Measurements from ENCODE around the gene PHLDB2.

Gene PHLDB2

GRCh38 chr3:111848283-111848682, 10.8 kb upstream of the PHLDB2 start:
- TF ChIP-seq POLR2AphosphoS5 (IDR thresholded peaks at IDR 0.05; ENCODE audit: low read depth, low read length) (no peak), SIN3A (IDR thresholded peaks at IDR 0.05; ENCODE audit: borderline replicate concordance, insufficient read depth, low read length) (no peak), FOXP2 (optimal IDR thresholded peaks at IDR 0.05; ENCODE audit: borderline replicate concordance, extremely low read depth, extremely low read length, insufficient read depth) (no peak), REST (IDR thresholded peaks at IDR 0.05; ENCODE audit: insufficient read depth in 1 of 2, low read depth in 2 of 2, low read length in 2 of 2) (no peak), TAF1 (IDR thresholded peaks at IDR 0.05; ENCODE audit: borderline replicate concordance, insufficient read depth, low read length) (no peak)

DNA sequence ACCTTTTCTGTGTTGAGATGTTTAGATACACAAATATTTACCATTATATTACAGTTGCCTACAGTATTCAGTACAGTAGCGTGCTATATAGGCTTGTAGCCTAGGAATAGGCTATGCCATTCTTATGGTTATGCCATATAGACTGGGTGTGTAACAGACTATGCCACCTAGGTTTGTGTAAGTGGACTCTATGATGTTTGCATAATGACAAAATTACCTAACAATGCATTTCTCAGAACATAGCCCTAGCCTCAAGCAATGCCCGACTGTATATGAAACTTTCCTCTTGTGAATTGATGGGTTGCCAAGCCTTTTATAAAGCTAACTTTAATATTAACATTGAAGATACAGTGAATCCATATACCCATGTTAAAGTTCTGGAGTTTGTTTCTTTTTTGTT, 10.3 kb upstream of the PHLDB2 start:
- TF ChIP-seq SIN3A (IDR thresholded peaks at IDR 0.05; ENCODE audit: borderline replicate concordance, insufficient read depth, low read length) (no peak), POLR2AphosphoS5 (IDR thresholded peaks at IDR 0.05; ENCODE audit: low read depth, low read length) (no peak), REST (IDR thresholded peaks at IDR 0.05; ENCODE audit: insufficient read depth in 1 of 2, low read depth in 2 of 2, low read length in 2 of 2) (no peak), FOXP2 (optimal IDR thresholded peaks at IDR 0.05; ENCODE audit: borderline replicate concordance, extremely low read depth, extremely low read length, insufficient read depth) (no peak), TAF1 (IDR thresholded peaks at IDR 0.05; ENCODE audit: borderline replicate concordance, insufficient read depth, low read length) (no peak)

DNA sequence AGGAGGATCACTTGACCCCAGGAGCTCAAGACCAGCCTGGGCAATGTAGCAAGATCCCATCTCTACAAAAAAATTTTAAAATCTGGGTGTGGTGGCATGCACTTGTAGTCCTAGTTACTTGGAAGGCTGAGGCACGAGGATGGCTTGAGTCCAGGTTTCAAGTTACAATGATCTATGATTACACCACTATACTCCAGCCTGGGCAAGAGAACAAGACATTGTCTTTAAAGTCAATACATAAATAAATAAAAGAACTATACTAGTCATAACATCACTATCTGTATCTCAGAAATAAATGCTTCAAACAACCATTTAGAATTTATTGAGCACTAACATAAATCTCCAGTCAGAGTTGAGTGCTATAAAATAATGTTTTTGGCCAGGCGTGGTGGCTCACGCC, 8.5 kb upstream of the PHLDB2 start:
- no peak for TF ChIP-seq TAF1 (IDR thresholded peaks at IDR 0.05; ENCODE audit: borderline replicate concordance, insufficient read depth, low read length)
- TF ChIP-seq FOXP2 (optimal IDR thresholded peaks at IDR 0.05; ENCODE audit: borderline replicate concordance, extremely low read depth, extremely low read length, insufficient read depth), result no peak
- no peak for TF ChIP-seq SIN3A (IDR thresholded peaks at IDR 0.05; ENCODE audit: borderline replicate concordance, insufficient read depth, low read length)
- no peak for TF ChIP-seq POLR2AphosphoS5 (IDR thresholded peaks at IDR 0.05; ENCODE audit: low read depth, low read length)
- TF ChIP-seq REST (IDR thresholded peaks at IDR 0.05; ENCODE audit: insufficient read depth in 1 of 2, low read depth in 2 of 2, low read length in 2 of 2), result no peak

- TF ChIP-seq FOXP2 (optimal IDR thresholded peaks at IDR 0.05; ENCODE audit: borderline replicate concordance, extremely low read depth, extremely low read length, insufficient read depth) (no peak), POLR2AphosphoS5 (IDR thresholded peaks at IDR 0.05; ENCODE audit: low read depth, low read length) (no peak), REST (IDR thresholded peaks at IDR 0.05; ENCODE audit: insufficient read depth in 1 of 2, low read depth in 2 of 2, low read length in 2 of 2) (no peak), SIN3A (IDR thresholded peaks at IDR 0.05; ENCODE audit: borderline replicate concordance, insufficient read depth, low read length) (no peak), TAF1 (IDR thresholded peaks at IDR 0.05; ENCODE audit: borderline replicate concordance, insufficient read depth, low read length) (no peak)
Observed at GRCh38 chr3:111851511-111851954, 7.5 kb upstream of the PHLDB2 start.

- TF ChIP-seq POLR2AphosphoS5 (IDR thresholded peaks at IDR 0.05; ENCODE audit: low read depth, low read length), result no peak
Observed at GRCh38 chr3:111852540-111852939, 6.5 kb upstream of the PHLDB2 start.
